GM15510 (cell line): ENCODE measurements around the gene INPP5D.

ENCODE experiments used
- POLR2A ChIP-seq: IDR thresholded peaks from 3 replicates; pipeline ENCODE4 v1.6.1; 2011; ENCODE audit warnings: borderline replicate concordance; ENCODE audit not compliant: insufficient read length; ENCODE audit errors: extremely low read depth

INPP5D gene

GRCh38 chr2:233040571-233040970 is 19.6 kb upstream of the INPP5D start:
- TF ChIP-seq POLR2A, result no peak

- no peak for TF ChIP-seq POLR2A
Measured at GRCh38 chr2:233041722-233042323, 18.3 kb upstream of the INPP5D start.

- no peak for TF ChIP-seq POLR2A
Measured at GRCh38 chr2:233042549-233042948, 17.6 kb upstream of the INPP5D start.

GRCh38 chr2:233044974-233045605 is 15.1 kb upstream of the INPP5D start:
- no peak for TF ChIP-seq POLR2A

GRCh38 chr2:233047206-233047605 is 12.9 kb upstream of the INPP5D start:
- no peak for TF ChIP-seq POLR2A

- TF ChIP-seq POLR2A, result no peak
Measured at GRCh38 chr2:233047667-233048066, 12.5 kb upstream of the INPP5D start.

GRCh38 chr2:233048569-233049193 is 11.5 kb upstream of the INPP5D start:
- no peak for TF ChIP-seq POLR2A

GRCh38 chr2:233049194-233049761 is 10.9 kb upstream of the INPP5D start:
- no peak for TF ChIP-seq POLR2A

GRCh38 chr2:233051241-233052149 is 8.6 kb upstream of the INPP5D start:
- TF ChIP-seq POLR2A, result no peak

GRCh38 chr2:233053928-233054784 is 6.0 kb upstream of the INPP5D start:
- TF ChIP-seq POLR2A, result no peak

- TF ChIP-seq POLR2A, result no peak
Measured at GRCh38 chr2:233055362-233055761, 4.8 kb upstream of the INPP5D start.

- no peak for TF ChIP-seq POLR2A
Measured at GRCh38 chr2:233056961-233057605, 3.1 kb upstream of the INPP5D start.
